Measurements from ENCODE around the gene TUBB2A. TPM values are rescaled to one million over a fixed set of nuclear protein-coding genes. Genes with fewer than 3 reads are reported as not detected.

The TUBB2A gene
- total and polyA plus RNA-seq, 2 of the 13 experiments (the other 11 are each of a cell fraction or from before 2014, with no cell fraction given): 35.3 to 106 TPM

- TF ChIP-seq GMEB2 (CRISPR knock-in tag; IDR thresholded peaks at IDR 0.05; ENCODE audit: low read depth) (no peak), ZBTB38 (CRISPR knock-in tag; IDR thresholded peaks at IDR 0.05) (peak; percentile 82), ZNF609 (CRISPR knock-in tag; IDR thresholded peaks at IDR 0.05; ENCODE audit: borderline replicate concordance) (peak; percentile 88; the same call in 1 of the 2 replicates), NRL (CRISPR knock-in tag; IDR thresholded peaks at IDR 0.05; ENCODE audit: borderline replicate concordance) (peak; percentile 92; the same call in 1 of the 2 replicates), ZNF10 (CRISPR knock-in tag; IDR thresholded peaks at IDR 0.05; ENCODE audit: borderline replicate concordance, low read depth) (no peak), ZNF18 (CRISPR knock-in tag; IDR thresholded peaks at IDR 0.05; ENCODE audit: insufficient replicate concordance) (peak; percentile 98), MXD4 (CRISPR knock-in tag; IDR thresholded peaks at IDR 0.05) (peak; percentile 68), RAD21 (CRISPR knock-in tag; IDR thresholded peaks at IDR 0.05) (peak; percentile 53), PRDM10 (CRISPR knock-in tag; IDR thresholded peaks at IDR 0.05; ENCODE audit: low read depth) (peak; percentile 37; the same call in 1 of the 2 replicates), ARNT2 (CRISPR knock-in tag; IDR thresholded peaks at IDR 0.05; ENCODE audit: low read depth) (no peak), ZNF263 (CRISPR knock-in tag; IDR thresholded peaks at IDR 0.05) (peak; percentile 94), DNMT3B (CRISPR knock-in tag; conservative IDR thresholded peaks at IDR 0.05) (peak; percentile 86; the same call in 1 of the 2 replicates), AHR (CRISPR knock-in tag; IDR thresholded peaks at IDR 0.05) (no peak), SNAPC2 (CRISPR knock-in tag; IDR thresholded peaks at IDR 0.05) (peak; percentile 56; the same call in 1 of the 2 replicates)
- TF ChIP-seq, protein P1, sequence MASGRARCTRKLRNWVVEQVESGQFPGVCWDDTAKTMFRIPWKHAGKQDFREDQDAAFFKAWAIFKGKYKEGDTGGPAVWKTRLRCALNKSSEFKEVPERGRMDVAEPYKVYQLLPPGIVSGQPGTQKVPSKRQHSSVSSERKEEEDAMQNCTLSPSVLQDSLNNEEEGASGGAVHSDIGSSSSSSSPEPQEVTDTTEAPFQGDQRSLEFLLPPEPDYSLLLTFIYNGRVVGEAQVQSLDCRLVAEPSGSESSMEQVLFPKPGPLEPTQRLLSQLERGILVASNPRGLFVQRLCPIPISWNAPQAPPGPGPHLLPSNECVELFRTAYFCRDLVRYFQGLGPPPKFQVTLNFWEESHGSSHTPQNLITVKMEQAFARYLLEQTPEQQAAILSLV (CRISPR knock-in tag; IDR thresholded peaks at IDR 0.05; ENCODE audit: borderline replicate concordance): no peak
Measured at GRCh38 chr6:3139090-3139903, 18.0 kb downstream of the TUBB2A start (continued).

Measured in HepG2 (cell line).